Measurements from ENCODE around the gene PRODH2.
A peak's percentile ranks its signal among the peaks of the same experiment; 100 is the strongest.
"Not testable (repeated sequence)": the region's sequence is repeated elsewhere in the genome, so short reads cannot be mapped to it uniquely, and the experiment has no call there.

PRODH2 gene

DNA sequence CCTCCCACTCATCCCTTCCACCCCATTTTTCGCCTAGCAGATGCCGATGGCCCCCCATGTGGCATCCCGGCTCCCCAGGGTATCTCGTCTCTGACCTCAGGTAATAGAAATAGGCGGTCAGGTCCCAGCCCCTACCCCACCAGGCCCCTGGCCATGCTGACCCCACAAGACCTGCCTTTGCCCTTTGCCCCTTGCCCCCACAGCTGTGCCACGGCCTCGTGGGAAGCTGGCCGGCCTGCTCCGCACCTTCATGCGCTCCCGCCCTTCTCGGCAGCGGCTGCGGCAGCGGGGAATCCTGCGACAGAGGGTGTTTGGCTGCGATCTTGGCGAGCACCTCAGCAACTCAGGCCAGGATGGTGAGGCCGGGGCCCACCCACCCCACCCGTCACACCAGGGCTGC is 31.9 kb downstream of the PRODH2 start:
- DNase-seq: no peak

DNA sequence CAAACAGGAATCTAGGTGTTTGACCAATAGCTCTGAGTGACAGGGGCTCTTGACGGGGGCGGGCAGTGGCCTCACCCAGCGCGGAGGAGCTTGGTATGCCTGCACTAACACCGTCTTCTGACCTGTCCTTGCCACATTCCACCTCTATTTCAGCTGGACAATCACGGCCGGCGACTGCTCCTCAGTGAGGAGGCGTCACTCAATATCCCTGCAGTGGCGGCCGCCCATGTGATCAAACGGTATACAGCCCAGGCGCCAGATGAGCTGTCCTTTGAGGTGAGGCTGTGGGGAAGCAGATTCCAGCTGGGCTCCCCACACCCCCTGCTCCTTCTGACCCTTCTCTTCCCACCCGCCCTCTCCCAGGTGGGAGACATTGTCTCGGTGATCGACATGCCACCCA is 32.6 kb downstream of the PRODH2 start:
- DNase-seq: no peak

DNA sequence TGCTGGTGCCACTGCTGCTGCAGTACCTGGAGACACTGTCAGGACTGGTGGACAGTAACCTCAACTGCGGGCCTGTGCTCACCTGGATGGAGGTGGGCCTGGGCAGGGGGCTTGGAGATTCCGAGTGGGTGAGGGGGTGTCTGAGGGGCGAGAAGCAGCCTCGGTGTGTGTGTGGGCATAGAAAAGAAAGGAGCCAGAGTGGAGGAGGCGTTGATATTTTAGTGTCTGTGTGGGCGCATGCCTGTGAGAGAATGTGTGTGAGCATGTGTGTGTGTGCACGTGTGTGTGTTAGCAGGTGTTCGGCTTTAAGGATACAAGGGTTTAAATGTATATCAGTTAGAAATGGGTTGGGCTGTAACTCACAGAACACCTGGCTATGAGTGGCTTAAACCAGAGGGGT is 33.6 kb downstream of the PRODH2 start:
- DNase-seq: no peak

DNA sequence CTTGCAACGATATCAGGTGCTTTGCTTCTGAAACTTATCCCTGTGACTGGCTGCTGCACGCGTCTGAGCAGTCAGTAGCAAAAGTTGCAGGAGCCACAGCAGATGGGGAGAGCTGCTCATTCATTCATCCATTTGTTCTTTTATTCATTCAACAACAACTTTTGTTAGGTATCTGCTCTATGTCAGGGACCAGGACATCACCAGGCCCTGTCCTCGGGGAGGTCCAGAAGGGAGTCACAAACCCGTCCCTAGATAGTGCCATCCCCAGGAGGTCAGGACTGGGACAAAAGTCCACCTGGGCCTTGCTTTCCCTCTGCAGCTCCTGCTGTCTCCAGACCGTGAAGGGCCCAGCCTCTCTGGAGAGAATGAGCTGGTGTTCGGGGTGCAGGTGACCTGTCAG is 34.7 kb downstream of the PRODH2 start:
- DNase-seq: no peak

DNA sequence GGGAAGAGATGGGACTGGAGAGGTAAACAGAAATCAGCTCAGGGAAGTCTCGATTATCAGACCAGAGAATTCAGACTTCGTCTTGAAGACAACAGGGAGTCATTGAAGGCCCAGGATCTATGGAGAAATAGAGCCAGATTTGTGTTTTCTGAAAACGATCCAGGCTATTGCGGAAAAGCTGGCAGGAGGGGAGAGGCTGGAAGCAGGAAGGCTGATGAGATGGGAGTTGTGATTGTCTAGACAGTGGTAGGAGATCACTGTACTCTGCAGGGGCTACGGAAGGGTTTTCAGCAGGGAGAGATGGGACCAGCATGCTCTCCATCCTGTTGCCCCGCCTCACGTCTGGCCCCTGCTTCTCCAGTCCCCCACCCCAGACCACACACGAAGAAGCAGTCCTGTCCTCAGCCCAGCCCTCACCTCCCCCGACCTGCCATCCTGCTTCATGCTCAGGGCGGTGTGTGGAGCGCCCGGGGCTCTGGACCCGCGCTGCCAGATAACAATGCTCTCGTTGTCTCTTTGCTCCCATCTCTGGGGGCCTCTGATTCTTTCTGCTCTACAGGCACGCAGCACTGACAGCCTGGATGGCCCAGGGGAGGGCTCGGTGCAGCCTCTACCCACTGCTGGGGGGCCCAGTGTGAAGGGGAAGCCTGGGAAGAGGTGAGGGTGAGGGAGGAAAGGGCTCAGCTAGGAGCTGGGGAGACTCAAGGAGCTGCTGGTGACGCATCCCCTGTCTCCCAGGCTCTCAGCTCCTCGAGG is 35.4 kb downstream of the PRODH2 start:
- no peak for DNase-seq

DNA sequence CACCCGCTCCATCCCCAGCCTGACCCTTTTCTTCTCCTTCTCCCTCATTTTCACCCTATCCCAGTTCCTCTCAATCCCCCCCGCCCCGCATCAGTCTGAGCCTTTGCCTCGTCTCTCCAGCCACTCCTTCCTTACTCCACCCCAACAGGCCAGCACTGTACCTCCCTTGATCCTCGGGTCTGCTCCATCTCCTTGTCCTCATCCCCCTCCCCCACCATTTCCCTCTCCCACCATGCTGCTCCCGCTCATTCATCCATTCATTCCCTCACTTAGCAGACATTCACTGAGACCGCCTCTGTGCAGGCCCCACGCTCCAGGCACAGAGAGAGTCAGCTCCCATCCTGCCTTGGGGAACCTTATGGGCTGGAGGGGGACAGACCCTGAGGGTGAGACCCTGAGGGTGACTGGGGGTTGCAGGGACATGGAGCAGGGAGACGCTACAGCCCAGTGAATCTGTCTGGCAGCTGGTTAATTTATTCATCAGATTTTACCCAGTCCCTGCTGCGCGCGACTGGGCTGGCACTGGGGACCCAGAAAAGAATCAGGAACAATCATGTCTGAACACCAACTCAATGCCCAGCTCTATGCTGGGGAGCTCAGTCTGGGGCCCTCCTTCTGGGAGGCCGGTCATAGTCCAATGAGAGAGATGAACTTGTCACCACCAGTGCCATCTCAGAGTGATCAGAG is 36.4 kb downstream of the PRODH2 start:
- DNase-seq: no peak

DNA sequence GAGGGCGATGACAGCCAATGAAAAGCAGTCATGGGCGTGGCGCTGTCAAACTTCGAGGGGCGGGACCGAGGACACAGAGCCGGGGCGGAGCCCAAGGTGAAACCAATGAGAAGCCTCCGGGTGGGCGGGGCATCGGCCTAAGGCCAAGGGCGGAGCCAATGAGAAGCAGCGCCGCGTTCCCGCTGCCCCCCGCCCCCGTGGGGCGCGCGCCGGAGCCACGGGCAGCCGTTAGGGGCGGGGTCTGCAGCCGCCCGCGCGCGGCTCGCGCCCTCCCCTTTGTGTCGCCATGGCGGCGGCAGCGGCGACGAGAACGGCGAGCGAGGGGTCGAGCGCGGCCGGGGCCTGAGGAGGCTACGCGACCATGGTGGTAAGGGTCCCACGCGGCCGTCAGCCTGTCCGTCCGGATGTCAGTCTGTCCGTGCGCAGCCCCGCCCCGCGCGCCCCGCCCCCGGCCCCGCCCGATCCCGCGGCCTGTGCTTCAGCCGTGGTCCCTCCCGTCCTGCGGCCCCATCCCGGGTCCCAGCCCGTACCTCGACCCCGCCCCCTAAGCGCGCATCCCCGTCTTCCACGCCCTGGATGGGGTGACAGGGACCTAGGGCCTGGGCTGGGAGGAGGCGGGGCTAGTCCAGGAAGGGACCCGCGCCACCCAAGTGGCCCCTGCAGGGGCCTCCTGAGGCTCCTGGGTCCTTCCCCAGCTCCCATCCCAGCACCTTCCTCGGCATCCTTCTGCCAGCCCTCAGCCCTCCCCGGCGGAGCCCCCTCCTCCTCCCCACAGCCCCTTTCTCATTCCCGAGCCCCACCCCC is 37.1 kb downstream of the PRODH2 start, which contains the start of gene ARHGAP33:
TSS of gene ARHGAP33 (plus strand) at position 267 of the 804 bp plus-strand sequence. CDS start at position 362, 95 bp downstream.
- DNase-seq: peak; percentile 90

DNA sequence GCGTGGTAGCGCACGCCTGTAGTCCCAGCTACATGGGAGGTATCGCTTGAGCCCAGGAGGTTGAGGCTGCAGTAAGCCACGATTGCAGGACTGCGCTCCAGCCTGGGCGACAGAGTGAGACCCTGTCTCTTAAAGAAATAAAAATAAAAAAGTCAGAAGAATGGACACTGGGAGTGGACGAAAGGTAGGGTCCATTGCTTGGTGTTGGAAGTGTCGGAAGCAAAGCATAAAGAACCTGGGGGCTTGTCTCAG is 37.7 kb downstream of the PRODH2 start:
- DNase-seq: no peak

DNA sequence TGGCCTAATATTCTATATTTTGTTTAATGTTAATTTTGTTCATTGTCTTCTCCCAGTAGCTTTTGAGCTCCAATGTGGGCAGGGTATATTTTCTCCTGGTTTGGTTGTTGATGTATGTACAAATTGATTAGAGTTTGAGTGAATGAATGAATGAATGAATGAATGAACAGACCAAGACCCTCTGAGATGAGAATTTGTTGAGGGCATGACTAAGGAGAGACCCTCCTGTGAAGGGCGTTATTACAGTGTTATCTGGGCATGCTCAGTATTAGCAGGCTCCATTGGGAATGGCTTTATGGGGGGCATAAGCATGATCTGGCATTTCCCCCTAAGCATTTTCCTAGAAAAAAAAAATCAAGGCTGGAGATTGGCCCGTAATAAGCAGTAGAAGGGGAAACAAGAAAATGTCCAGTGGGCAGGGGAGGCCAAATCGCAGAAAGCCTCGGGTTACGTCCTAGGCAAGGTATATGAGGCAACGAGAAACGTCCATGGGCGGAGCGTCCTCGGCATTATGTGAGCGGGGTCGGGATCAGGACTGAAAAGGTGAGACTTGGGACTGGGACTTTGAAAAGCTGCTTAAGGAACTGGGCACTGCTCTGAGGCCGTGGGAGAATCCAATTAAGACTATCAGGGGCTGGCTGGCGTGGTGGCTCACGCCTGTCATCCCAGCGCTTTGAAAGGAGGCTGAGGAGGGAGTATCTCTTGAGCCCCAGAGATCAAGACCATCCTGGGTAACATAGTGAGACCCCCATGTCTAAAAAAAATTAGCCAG is 38.2 kb downstream of the PRODH2 start:
- DNase-seq: no peak

DNA sequence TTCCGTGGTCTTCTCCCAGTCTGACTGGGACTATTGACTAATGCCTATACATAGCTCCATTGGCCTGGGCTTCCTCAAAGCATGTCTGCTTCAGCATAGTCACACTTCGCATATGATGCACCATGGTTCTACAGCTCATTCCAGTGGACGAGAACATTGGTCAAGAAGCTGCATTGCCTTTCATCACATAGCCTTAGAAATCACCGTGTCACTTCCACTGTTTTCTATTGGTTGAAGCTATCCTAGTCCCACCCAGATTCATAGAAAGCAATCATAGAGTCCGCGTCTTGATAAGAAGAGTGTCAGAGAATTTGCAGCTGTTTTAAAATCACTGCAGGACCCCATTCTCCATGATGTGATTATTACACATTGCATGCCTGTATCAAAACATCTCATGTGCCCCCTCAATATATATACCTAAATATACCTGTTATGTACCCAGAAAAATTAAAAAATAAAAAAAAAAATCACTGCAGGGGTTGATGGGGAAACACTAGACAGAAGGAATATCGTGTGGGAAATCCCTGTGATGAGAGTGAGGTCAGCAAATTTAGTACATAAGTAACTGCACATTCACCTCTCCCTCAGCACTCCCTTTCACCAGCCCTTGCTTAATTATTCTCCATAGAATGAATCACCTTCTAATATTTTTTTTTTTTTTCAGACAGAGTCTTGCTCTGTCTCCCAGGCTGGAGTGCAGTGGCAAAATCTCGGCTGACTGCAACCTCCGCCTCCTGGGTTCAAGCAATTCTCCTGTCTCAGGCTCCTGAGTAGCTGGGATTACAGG is 39.4 kb downstream of the PRODH2 start:
- DNase-seq: no peak

DNA sequence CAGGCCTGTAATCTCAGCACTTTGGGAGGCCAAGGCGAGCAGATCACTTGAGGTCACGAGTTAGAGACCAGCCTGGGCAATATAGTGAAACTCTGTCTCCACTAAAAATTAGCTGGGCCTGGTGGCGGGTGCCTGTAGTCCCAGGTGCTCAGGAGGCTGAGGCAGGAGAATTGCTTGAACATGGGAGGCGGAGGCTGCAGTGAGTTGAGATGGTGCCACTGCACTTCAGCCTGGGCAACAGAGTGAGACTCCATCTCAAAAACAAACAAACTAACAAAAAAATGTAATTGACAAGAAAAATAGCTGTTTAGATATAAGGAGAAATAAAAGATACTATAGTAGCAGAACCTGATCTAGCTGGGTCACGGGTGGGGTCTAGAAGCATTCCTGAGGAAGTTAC is 40.3 kb downstream of the PRODH2 start:
- not testable (repeated sequence) for DNase-seq

DNA sequence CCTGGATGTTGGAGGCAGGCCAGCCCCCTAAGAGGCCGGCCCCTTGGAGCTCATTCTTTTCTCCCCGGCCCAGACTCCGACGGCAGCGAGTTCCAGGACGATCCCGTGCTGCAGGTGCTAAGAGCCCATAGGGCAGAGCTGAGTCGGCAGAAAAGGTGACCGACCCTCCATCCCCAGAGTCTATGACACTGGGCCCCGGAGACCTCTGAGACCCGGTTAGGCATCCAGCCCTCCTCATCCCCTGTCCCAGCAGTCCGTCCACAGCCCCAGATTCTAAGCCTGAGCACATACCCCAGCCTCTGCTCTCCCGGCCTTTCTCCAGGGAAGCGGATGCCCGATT is 44.6 kb downstream of the PRODH2 start:
- no peak for DNase-seq

DNA sequence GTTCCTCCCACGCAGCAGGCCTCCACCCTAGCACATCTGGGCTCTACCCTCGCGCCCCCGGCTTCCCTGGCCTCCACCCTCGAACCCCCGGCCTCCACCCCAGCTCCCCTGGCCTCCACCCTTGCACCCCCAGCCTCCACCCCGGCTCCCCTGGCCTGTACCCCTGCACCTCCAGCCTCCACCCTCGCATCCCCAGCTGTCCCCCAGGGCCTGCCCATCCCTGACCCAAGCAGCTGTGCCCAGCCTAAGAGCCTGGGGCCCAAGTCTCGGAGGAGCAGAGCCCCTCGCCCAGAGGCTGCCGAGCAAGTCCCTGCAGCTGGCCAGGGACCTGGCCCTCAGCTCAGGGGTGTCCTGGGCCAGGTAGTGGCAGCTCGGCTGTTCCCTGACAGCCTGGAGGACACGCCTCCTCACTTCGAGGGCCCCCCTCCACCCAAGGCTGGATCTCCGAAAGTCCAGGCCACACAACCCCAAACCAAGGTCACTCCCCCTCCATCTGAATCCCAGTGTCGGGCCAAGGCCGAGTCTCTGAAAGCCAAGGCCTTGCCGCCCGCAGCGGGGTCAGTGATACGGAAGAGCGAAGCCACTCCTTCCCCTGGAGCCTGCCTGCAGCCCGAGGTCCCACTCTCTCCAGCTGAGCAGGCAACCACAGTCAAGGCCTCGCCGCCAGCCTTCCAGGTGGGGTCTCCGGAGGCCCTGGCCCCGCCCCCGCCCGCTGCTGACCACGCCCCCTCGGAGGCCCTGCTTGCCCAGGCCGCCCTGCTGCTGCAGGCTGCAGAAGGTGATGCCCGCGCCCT is 45.2 kb downstream of the PRODH2 start:
- no peak for DNase-seq

DNA sequence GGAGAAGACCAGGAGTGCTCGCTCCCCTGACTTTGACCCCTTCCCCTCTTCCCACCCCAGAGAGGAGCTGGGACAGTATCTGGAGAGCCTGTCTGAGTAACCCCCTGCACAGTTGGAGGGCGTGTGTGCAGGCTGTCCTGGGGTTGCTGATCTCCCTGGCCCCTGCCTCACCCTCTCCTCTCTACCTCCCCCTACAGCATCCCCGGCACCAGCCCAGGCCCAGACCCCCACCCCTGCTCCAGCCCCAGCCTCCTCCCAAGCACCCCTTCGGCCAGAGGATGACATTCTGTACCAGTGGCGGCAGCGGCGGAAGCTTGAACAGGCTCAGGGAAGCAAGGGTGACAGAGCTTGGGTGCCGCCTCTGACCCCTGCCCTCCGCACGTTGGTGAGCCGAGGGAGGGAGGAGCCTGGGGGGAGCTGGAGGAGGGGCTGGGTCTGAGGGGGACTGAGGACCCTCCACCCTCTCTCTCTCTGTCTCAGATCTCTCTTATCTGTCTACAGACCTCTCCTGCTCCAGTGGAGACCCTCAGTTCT is 46.0 kb downstream of the PRODH2 start:
- DNase-seq: no peak

DNA sequence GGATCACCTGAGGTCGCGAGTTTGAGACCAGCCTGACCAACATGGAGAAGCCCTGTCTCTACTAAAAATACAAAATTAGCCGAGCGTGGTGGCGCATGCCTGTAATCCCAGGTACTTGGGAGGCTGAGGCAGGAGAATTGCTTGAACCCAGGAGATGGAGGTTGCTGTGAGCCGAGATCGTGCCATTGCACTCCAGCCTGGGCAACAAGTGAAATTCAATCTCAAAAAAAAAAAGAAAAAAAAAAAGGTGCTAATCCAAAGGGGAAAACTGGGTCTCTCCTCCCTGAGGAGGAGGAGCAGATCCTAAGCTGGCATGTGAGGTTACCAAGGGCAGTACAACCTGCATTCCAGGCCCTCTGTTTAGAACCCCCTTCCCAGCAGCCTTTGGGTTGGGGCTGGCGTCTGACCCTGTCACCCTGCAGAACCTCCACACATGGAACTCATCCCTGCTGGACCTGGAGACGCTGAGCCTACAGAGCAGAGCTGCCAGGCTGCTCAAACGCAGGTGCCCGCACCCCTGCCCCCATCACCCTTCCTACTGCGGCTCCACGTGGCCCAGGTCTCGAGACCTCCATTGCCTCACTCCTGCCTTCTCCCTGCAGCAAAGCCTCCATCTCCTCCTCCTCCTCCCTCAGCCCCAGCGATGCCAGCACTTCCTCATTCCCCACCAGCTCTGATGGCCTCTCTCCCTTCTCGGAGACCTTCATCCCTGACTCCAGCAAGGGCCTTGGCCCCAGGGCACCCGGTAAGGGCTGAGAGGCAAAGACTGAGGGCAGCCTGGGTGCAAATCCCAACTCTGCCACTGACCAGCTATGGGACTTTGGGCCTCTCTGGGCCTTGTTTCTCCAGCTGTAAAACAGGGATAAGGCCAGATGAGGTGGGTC is 48.0 kb downstream of the PRODH2 start:
- DNase-seq: no peak

DNA sequence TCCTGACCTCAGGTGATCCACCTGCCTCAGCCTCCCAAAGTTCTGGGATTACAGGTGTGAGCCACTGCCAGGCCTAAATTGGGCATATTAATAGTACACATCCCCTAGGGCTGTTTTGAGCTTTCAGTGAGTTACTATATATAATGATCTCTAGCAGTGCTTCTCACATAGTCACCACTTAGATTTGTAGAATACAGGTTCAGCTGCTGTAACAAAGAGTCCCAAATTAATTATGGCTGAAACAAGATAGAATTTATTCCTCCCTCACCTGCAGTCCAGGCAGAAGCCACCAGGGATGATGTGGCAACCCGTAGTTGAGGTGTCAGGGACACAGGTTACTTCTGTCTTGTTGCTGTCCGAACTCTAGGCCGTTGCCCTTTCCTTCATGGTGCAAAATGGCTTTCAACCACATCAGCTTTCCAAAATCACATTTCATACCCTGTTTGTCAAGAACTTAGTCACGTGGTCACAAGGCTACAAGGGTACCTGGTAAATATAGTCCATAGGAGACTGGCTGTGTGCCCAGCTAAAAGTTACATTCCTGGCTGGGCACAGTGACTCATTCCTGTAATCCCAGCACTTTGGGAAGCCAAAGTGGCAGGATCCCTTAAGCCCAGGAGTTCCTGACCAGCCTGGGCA is 51.8 kb downstream of the PRODH2 start:
- no peak for DNase-seq

DNA sequence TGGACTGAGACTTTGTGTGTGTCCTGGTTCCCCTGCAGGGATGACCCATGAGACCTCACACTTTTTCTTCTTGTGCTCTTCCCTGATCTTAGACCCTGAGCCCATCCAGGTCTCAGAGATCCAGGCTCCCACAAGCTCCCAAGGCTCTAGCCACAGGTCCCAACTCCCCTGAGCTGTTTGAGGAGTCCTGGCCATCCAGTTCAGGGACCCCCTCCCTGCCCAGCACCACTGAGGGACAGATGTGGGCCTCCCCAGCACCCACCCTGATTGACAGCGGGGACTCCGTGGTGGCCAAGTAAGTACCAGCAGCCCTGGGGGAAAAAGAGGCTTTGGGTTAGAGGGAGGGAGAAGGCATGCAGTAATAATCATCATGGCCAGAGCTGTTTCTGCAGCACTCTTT is 52.9 kb downstream of the PRODH2 start:
- DNase-seq: no peak

DNA sequence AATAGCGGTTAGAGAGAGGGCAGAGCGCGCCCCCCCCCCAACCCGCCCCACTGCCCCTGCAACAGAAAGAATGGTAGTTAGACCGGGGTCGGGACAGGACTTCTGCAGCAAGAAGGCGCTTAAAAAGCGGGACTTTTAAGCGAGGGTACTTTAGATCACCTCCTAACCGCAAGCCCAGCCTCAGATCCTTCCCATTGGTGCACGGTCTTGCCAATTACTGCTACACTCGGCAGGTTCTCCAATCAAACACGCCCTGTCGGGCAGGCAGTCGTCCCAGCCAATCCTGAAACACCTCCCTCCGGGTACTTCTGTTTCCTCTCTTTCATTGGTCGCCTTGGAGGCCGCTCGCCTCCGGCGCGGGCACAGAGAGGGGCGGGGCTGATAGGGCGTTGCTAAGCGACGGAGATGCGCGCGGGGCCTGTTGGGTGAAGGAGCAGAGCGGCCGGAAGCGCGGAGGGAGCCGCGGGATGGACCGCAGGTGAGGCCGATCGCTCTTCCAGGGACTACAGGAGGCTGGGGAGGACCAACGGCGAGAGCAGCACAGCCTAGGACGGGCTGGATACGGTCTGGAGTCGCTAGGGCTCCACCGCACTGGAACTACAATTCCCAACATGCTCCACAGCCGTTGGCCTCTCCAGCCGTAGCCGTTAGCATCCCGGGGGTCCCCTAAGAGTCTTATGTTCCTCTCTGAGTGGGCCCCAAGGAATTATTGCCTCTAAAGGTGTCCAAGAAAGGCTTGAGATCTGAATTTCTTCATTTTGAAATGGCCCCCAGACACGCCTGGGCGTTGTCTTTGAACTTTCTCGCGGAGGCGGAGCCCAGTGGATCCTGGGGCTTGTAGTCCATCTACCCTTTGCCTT is 54.7 kb downstream of the PRODH2 start, which contains the start of gene PROSER3:
TSS of gene PROSER3 (plus strand) at position 428 of the 860 bp plus-strand sequence. CDS start at position 468, 40 bp downstream.
- DNase-seq: peak; percentile 98
